ENCODE measurements around the gene AFF3. TPM values are rescaled to one million over a fixed set of nuclear protein-coding genes. Genes with fewer than 3 reads are reported as not detected.

Gene AFF3
- total and polyA plus RNA-seq, 12 donors, result 0.39 to 16.9 (median 7.0) TPM

DNA sequence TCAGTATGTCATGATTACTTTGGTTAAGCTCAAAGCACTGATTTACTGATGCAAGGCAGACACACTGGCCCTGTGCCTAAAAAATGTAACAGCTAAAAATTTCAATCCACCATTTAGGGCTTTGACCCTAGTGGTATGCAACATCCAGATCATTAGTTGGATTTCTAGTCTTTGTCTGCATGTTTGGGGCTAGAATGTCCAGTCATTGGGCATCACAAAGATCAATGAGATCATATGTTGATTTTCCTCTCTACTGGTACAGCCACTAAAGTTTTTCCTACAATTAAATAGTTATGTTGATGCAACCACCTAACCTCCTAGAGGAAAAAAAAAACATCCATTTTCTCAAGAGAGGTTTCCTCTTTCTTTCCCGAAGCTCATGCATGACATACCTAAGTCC is 599.1 kb downstream of the AFF3 start:
- no peak for TF ChIP-seq CTCF (IDR thresholded peaks at IDR 0.05)
- intact Hi-C loops (cut with DNase I), result loop anchor here in 1 of 10 donors (10.0 kb wide), 1 partner anchor 822 kb away; no protein-coding TSS in a partner anchor
- no peak for ATAC-seq
- Histone ChIP-seq H3K27me3 (no peaks in the 10 kb centered on the region), H3K4me3 (no peak overlapping the region), H3K9me3 (peaks cover 0 to under 1% (median 0%) of the 10 kb centered on the region in 11 donors), H3K4me1 (peaks cover 0 to 12% (median 0%) of the 10 kb centered on the region in 9 donors), H3K36me3 (no peaks in the 10 kb centered on the region), H3K27ac (no peak overlapping the region)
- 50 to 70% methylated on average over 1 of the region's 1 CpG for WGBS, 2 donors
- DNase-seq, result no peak

GRCh38 chr2:99537910-99538485 is 604.4 kb downstream of the AFF3 start:
- H3K36me3 ChIP-seq, result no peaks in the 10 kb centered on the region
- no peak for DNase-seq
- no peak for TF ChIP-seq CTCF (IDR thresholded peaks at IDR 0.05)
- H3K9me3 ChIP-seq, result peaks cover 0 to 13% (median 0%) of the 10 kb centered on the region in 11 donors
- no peaks in the 10 kb centered on the region for H3K27me3 ChIP-seq
- 89% methylated on average over 4 of the region's 4 CpGs for WGBS, 2 donors
- H3K4me1 ChIP-seq, result peaks cover 0 to 12% (median 0%) of the 10 kb centered on the region in 9 donors
- ATAC-seq, result no peak
- H3K4me3 ChIP-seq, result no peak overlapping the region
- intact Hi-C loops (cut with DNase I), result no loop called here
- no peak overlapping the region for H3K27ac ChIP-seq

- Histone ChIP-seq H3K4me1 (no peaks in the 10 kb centered on the region), H3K4me3 (no peak overlapping the region), H3K9me3 (no peaks in the 10 kb centered on the region), H3K27me3 (peaks cover 0 to 8% (median 0%) of the 10 kb centered on the region in 7 donors), H3K27ac (no peak overlapping the region), H3K36me3 (no peaks in the 10 kb centered on the region)
- DNase-seq, result no peak
- no peak for TF ChIP-seq CTCF (IDR thresholded peaks at IDR 0.05)
- intact Hi-C loops (cut with DNase I), result no loop called here
- 80 to 82% methylated on average over 2 of the region's 2 CpGs for WGBS, 2 donors
- ATAC-seq, result no peak
These were observed 618.3 kb downstream of the AFF3 start for GRCh38 chr2:99524056-99524455.

DNA sequence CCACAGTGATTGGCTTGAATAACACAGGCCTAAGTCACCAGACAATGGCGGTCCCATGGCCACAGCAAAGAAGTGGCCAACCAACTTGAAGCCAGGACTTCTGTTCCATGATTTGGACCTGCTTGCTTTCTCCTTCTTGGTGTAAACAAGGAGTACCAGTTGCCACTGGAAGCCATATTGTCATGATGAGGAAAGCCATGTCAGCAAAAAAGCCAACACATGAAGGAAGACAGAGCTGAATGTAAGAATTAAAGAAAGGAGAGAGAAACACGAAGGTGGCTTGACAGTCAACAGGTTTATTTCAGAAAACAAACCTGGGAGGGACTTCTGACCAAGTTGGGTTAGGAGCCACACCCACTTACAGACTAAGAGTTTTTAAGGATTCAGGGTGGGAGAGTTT is 620.2 kb downstream of the AFF3 start:
- ATAC-seq (no peak), DNase-seq (no peak)
- 84 to 97% methylated on average over 2 of the region's 2 CpGs for WGBS, 2 donors
- H3K4me3 ChIP-seq, result no peak overlapping the region
- H3K27ac ChIP-seq, result no peak overlapping the region
- no peaks in the 10 kb centered on the region for H3K4me1 ChIP-seq
- no peaks in the 10 kb centered on the region for H3K36me3 ChIP-seq
- TF ChIP-seq CTCF (IDR thresholded peaks at IDR 0.05), result no peak
- H3K9me3 ChIP-seq, result no peaks in the 10 kb centered on the region
- peaks cover 0 to 8% (median 0%) of the 10 kb centered on the region in 7 donors for H3K27me3 ChIP-seq
- intact Hi-C loops (cut with DNase I), result no loop called here
